ENCODE data around the gene CPPED1.
"Not testable (repeated sequence)": the region's sequence is repeated elsewhere in the genome, so short reads cannot be mapped to it uniquely, and the experiment has no call there.

CPPED1 gene

GRCh38 chr16:12780467-12780866, 23.2 kb downstream of the CPPED1 start:
- no peak for FAIRE-seq
- TF ChIP-seq POLR2AphosphoS5 (IDR thresholded peaks at IDR 0.05; ENCODE audit: low read depth, low read length) (no peak), POLR2A (IDR thresholded peaks at IDR 0.05; ENCODE audit: low read depth, low read length) (no peak), SPI1 (IDR thresholded peaks at IDR 0.05; ENCODE audit: low read depth, low read length) (no peak), POU2F2 (IDR thresholded peaks at IDR 0.05; ENCODE audit: low read depth, low read length) (no peak), TAF1 (IDR thresholded peaks at IDR 0.05; ENCODE audit: low read depth, low read length) (no peak), PAX5 (IDR thresholded peaks at IDR 0.05; ENCODE audit: insufficient read depth, low read length, severe bottlenecking) (no peak)
- no peak for DNase-seq (ENCODE audit: insufficient read length, low spot score)

DNA sequence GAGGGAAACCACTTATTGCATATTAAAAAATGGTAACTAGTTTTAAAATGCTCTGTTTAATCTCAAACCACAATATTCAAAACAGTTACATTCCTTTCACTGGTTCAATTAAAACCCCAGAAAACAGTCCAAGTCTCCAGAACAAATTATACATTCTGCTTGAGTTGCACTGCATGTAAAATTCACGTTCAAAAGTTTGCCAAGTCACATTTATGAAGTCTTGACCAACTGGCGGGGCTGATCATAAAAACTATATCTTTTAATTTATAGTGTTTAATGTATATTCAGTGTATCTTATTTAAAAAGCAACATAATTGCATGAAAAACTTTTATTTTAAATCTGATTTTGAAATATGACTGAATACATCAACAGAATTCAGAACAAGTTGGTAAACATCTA, 25.0 kb downstream of the CPPED1 start:
- DNase-seq (ENCODE audit: insufficient read length, low spot score), result no peak
- TF ChIP-seq PAX5 (IDR thresholded peaks at IDR 0.05; ENCODE audit: insufficient read depth, low read length, severe bottlenecking) (no peak), POU2F2 (IDR thresholded peaks at IDR 0.05; ENCODE audit: low read depth, low read length) (no peak), POLR2A (IDR thresholded peaks at IDR 0.05; ENCODE audit: low read depth, low read length) (no peak), POLR2AphosphoS5 (IDR thresholded peaks at IDR 0.05; ENCODE audit: low read depth, low read length) (no peak), SPI1 (IDR thresholded peaks at IDR 0.05; ENCODE audit: low read depth, low read length) (no peak), TAF1 (IDR thresholded peaks at IDR 0.05; ENCODE audit: low read depth, low read length) (no peak)
- no peak for FAIRE-seq

GRCh38 chr16:12775656-12776236, 27.9 kb downstream of the CPPED1 start:
- DNase-seq (ENCODE audit: insufficient read length, low spot score), result no peak
- TF ChIP-seq POU2F2 (IDR thresholded peaks at IDR 0.05; ENCODE audit: low read depth, low read length) (no peak), PAX5 (IDR thresholded peaks at IDR 0.05; ENCODE audit: insufficient read depth, low read length, severe bottlenecking) (no peak), POLR2AphosphoS5 (IDR thresholded peaks at IDR 0.05; ENCODE audit: low read depth, low read length) (no peak), TAF1 (IDR thresholded peaks at IDR 0.05; ENCODE audit: low read depth, low read length) (no peak), POLR2A (IDR thresholded peaks at IDR 0.05; ENCODE audit: low read depth, low read length) (no peak), SPI1 (IDR thresholded peaks at IDR 0.05; ENCODE audit: low read depth, low read length) (no peak)
- no peak for FAIRE-seq

DNA sequence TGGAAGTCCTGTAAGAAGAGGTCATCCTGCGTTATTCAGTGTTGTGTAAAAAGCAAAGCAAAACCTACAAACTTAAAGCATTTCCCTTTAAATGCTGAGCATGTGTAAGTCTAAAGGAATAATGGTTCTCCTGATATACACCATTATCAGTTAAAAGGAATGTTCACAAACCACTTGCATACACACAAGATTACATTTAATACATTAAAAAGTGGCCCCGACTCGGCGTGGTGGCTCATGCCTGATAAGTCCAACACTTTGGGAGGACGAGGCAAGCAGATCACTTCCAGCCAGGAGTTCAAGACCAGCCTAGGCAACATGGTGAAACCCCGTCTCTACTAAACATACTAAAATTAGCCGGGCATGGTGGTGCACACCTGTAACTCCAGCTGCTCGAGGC, 30.5 kb downstream of the CPPED1 start:
- no peak for TF ChIP-seq PAX5 (IDR thresholded peaks at IDR 0.05; ENCODE audit: insufficient read depth, low read length, severe bottlenecking)
- FAIRE-seq (no peak), DNase-seq (ENCODE audit: insufficient read length, low spot score) (no peak)

DNA sequence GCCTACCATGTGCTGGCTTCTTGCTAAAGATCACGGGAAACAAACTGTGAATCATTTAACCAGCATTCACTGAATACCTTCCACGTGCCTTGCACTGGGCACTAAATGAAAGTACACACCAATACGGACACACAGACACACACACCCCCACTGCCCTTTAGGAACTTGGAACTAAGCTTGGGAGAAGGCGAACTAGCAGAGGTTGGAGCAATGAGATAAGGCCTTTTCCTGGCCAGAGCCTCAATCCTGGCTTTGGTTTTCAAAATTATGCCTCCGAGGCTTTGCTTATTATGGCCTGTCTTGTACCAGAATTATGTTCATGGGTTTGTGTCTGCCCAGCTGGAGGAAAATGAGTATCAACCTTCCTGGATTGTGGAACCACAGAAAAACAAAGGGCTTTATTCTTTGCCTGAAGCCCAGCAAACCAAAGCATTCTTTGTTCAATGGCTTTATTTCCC, 32.3 kb downstream of the CPPED1 start:
- DNase-seq (ENCODE audit: insufficient read length, low spot score) (no peak), FAIRE-seq (no peak)
- TF ChIP-seq POLR2A (IDR thresholded peaks at IDR 0.05; ENCODE audit: low read depth, low read length), result no peak

DNA sequence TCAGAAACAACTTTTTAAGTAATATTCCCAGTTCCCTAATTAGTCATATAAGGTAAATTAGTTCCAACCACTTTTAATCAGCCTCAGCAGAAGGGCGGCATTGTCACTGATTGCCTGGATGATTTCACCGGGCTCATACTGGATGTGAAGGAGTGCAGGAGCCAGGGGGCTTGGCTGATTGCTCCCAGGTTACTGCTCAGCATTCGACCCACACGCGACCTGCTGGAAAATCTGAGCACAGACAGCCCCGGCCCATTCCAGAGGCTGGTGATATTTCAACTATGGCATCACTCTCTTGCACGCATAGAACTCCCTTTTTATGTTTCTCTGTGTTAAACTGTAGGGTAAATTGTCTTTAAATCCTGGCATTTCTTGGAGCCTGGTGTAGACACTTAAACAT, 34.2 kb downstream of the CPPED1 start:
- DNase-seq (ENCODE audit: insufficient read length, low spot score), result no peak
- no peak for FAIRE-seq
- TF ChIP-seq SPI1 (IDR thresholded peaks at IDR 0.05; ENCODE audit: low read depth, low read length) (no peak), PAX5 (IDR thresholded peaks at IDR 0.05; ENCODE audit: insufficient read depth, low read length, severe bottlenecking) (no peak), POLR2AphosphoS5 (IDR thresholded peaks at IDR 0.05; ENCODE audit: low read depth, low read length) (no peak)

- FAIRE-seq, result no peak
- TF ChIP-seq POLR2A (IDR thresholded peaks at IDR 0.05; ENCODE audit: low read depth, low read length) (no peak), POLR2AphosphoS5 (IDR thresholded peaks at IDR 0.05; ENCODE audit: low read depth, low read length) (no peak), PAX5 (IDR thresholded peaks at IDR 0.05; ENCODE audit: insufficient read depth, low read length, severe bottlenecking) (no peak), SPI1 (IDR thresholded peaks at IDR 0.05; ENCODE audit: low read depth, low read length) (no peak), TAF1 (IDR thresholded peaks at IDR 0.05; ENCODE audit: low read depth, low read length) (no peak), POU2F2 (IDR thresholded peaks at IDR 0.05; ENCODE audit: low read depth, low read length) (no peak)
- DNase-seq (ENCODE audit: insufficient read length, low spot score), result no peak
These were observed 35.8 kb downstream of the CPPED1 start for GRCh38 chr16:12767897-12768296.

DNA sequence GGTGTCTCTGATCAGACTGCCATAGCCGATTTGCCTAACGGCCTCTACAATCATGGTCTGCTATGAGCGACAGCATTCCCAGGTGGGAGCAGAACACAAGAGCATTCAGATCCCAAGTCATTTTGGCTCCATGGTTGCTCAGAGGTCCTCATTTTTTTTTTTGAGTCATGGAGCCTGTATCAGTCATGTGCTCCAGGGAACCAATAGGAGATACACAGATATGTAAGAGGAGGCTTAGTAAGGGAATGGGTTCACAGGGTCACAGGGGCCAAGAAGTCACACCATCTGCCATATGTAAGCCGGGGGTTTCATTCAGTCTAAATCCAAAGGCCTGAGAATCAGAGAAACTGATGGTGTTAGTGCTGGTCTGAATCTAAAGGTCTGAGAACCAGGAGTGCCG, 36.8 kb downstream of the CPPED1 start:
- DNase-seq (ENCODE audit: insufficient read length, low spot score), result no peak
- no peak for TF ChIP-seq TAF1 (IDR thresholded peaks at IDR 0.05; ENCODE audit: low read depth, low read length)
- TF ChIP-seq SPI1 (IDR thresholded peaks at IDR 0.05; ENCODE audit: low read depth, low read length), result no peak
- no peak for TF ChIP-seq POU2F2 (IDR thresholded peaks at IDR 0.05; ENCODE audit: low read depth, low read length)
- no peak for TF ChIP-seq PAX5 (IDR thresholded peaks at IDR 0.05; ENCODE audit: insufficient read depth, low read length, severe bottlenecking)
- no peak for TF ChIP-seq POLR2AphosphoS5 (IDR thresholded peaks at IDR 0.05; ENCODE audit: low read depth, low read length)
- TF ChIP-seq POLR2A (IDR thresholded peaks at IDR 0.05; ENCODE audit: low read depth, low read length), result no peak
- no peak for FAIRE-seq

DNA sequence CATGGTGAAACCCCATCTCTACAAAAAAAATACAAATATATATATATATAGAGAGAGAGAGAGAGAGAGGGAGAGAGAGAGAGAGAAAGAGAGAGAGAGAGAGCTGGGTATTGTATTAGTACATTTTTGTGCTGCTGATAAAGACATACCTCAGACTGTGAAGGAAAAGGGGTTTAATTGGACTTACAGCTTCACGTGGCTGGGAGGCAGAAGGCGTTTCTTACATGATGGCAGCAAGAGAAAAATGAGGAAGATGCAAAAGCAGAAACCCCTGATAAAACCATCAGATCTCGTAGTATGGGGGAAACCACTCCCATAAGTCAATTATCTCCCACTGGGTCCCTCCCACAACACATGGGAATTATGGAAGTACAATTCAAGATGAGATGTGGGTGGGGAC, 37.5 kb downstream of the CPPED1 start:
- not testable (repeated sequence) for FAIRE-seq; DNase-seq (ENCODE audit: insufficient read length, low spot score)

DNA sequence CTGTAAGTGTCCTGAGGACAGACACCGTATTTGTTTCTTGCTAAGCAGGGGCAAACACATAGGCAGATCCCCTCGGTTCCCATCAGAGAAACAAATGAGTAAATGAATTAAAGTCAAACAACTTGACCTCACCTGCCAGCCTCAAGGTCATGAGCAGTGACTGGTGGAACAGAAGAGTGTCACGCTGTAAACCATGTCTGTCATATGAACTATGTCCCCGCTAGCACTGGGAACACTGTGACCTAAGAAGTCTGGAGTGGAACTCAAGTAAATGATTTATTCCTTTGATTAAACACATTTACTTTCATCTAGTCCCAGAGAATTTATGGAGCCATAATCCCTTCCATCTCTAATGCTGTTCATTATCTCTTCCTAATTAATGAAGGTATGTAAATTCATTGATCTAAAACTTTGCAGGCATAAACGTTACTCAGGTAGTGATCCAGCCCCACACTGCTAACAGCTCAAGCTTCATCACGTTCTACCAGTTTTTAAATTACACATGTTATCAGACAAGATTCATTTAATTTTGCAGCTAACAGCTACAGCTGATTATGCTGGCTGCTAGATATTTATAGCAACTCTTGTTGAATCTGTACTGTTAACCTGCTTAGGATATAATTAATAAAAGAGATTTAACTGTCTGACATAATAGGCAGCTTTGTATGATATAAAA, 38.7 kb downstream of the CPPED1 start:
- FAIRE-seq (no peak), DNase-seq (ENCODE audit: insufficient read length, low spot score) (no peak)
- no peak for TF ChIP-seq PAX5 (IDR thresholded peaks at IDR 0.05; ENCODE audit: insufficient read depth, low read length, severe bottlenecking)

DNA sequence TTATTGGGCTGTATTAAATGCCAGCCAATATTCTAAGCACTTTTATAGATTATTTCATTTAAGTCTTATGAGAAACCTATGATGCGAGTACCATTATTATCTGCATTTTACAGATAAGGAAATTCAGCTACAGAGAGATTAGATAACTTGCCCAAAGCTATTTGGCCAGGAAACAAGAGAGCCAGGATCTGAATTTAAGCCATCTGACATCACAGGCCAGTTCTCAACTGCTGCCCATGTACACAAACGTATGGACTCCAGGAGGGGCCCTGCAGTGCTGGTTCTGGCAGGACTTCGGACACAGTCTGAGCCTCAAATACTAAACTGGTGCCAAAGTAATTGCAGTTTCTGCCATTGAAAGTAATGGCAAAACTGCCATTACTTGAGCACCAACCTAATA, 40.2 kb downstream of the CPPED1 start:
- FAIRE-seq (no peak), DNase-seq (ENCODE audit: insufficient read length, low spot score) (no peak)
- TF ChIP-seq POLR2A (IDR thresholded peaks at IDR 0.05; ENCODE audit: low read depth, low read length) (no peak), POU2F2 (IDR thresholded peaks at IDR 0.05; ENCODE audit: low read depth, low read length) (no peak), TAF1 (IDR thresholded peaks at IDR 0.05; ENCODE audit: low read depth, low read length) (no peak), SPI1 (IDR thresholded peaks at IDR 0.05; ENCODE audit: low read depth, low read length) (no peak), POLR2AphosphoS5 (IDR thresholded peaks at IDR 0.05; ENCODE audit: low read depth, low read length) (no peak), PAX5 (IDR thresholded peaks at IDR 0.05; ENCODE audit: insufficient read depth, low read length, severe bottlenecking) (no peak)
